T-cell (primary cell): ENCODE data around the gene CKLF. TPM values are rescaled to one million over a fixed set of nuclear protein-coding genes. Genes with fewer than 3 reads are reported as not detected.
"Not testable (repeated sequence)": the region's sequence is repeated elsewhere in the genome, so short reads cannot be mapped to it uniquely, and the experiment has no call there.

Source experiments
- ATAC-seq, 4 experiments: fragments of 200-7000 bp in 3 of 4; fragments of 150-1000 bp in 1 of 4; cut with Tn5 transposase; replicated peaks in 1 of 4; 1 replicate in 3 of 4; 2 replicates in 1 of 4; pipeline ENCODE4 v1.10.0; 2021; ENCODE audit warnings: moderate library complexity in 3 of 4, mild to moderate bottlenecking in 2 of 4, moderate number of reproducible peaks in 1 of 4
- CTCF ChIA-PET, 2 donors: fragments of 300-600 bp; sonication (Branson Sonifier 250); formaldehyde crosslinking; loops; one replicate each; lab custom pipeline; 2022; ENCODE audit warnings: antibody characterized with exemption in 2 of 2; lab: Charles Lee
- POLR2A ChIA-PET, 2 donors: fragments of 300-600 bp; sonication (Branson Sonifier 250); formaldehyde crosslinking; loops; one replicate each; lab custom pipeline; 2022; ENCODE audit warnings: antibody characterized with exemption in 2 of 2; lab: Charles Lee
- DNase-seq, 35 experiments: peaks; one replicate each; pipeline versions ENCODE4 v3.0.0 to v3.0.0-alpha.2; 2013 to 2023
- H3K27ac ChIP-seq: one replicate; pipeline ENCODE4 v1.5.1; 2013; ENCODE audit warnings: low read length
- H3K27me3 ChIP-seq, 2 experiments: replicated peaks in 1 of 2; 1 replicate in 1 of 2; 2 replicates in 1 of 2; pipeline versions ENCODE4 v1.6.1 to v1.7.0; 2013; ENCODE audit warnings: low read length in 1 of 2, mixed read lengths in 1 of 2; ENCODE audit not compliant: control insufficient read depth in 2 of 2, insufficient read depth in 2 of 2; ENCODE audit errors: extremely low read depth in 1 of 2
- H3K36me3 ChIP-seq, 2 donors: 1 replicate in 1 of 2; 2 replicates in 1 of 2; pipeline versions ENCODE4 v1.6.1 to v1.7.0; 2013; ENCODE audit warnings: low read length in 1 of 2; ENCODE audit not compliant: control insufficient read depth in 2 of 2, insufficient read depth in 1 of 2; ENCODE audit errors: extremely low read depth in 1 of 2
- H3K4me1 ChIP-seq, 2 experiments: 1 replicate in 1 of 2; 2 replicates in 1 of 2; pipeline versions ENCODE4 v1.6.1 to v1.7.0; 2013; ENCODE audit warnings: low read length in 2 of 2, mixed read lengths in 1 of 2; ENCODE audit not compliant: insufficient read depth in 2 of 2, control insufficient read depth in 1 of 2; ENCODE audit errors: extremely low read depth in 1 of 2
- H3K4me3 ChIP-seq, 2 donors: 1 replicate in 1 of 2; 2 replicates in 1 of 2; pipeline versions ENCODE4 v1.5.1 to v1.7.0; 2013; ENCODE audit warnings: mild to moderate bottlenecking in 2 of 2, low read length in 1 of 2, moderate library complexity in 1 of 2; ENCODE audit not compliant: control insufficient read depth in 1 of 2; ENCODE audit errors: extremely low read depth in 1 of 2
- H3K9me3 ChIP-seq: 2 replicates; pipeline ENCODE4 v1.7.0; 2013
- H3K27ac Mint-ChIP-seq, 2 donors: one replicate each; pipeline ENCODE4 v1.8.0; 2020 to 2021; ENCODE audit warnings: mild to moderate bottlenecking in 2 of 2, mixed read lengths in 2 of 2
- H3K27me3 Mint-ChIP-seq, 2 donors: one replicate each; pipeline ENCODE4 v1.8.0; 2021 to 2022; ENCODE audit warnings: mixed read lengths in 2 of 2
- H3K36me3 Mint-ChIP-seq: one replicate; pipeline ENCODE4 v1.8.0; 2021; ENCODE audit warnings: mixed read lengths
- H3K4me1 Mint-ChIP-seq, 3 donors: one replicate each; pipeline ENCODE4 v1.8.0; 2020 to 2022; ENCODE audit warnings: mixed read lengths in 3 of 3, mild to moderate bottlenecking in 1 of 3
- H3K4me3 Mint-ChIP-seq, 3 donors: one replicate each; pipeline ENCODE4 v1.8.0; 2020 to 2022; ENCODE audit warnings: mild to moderate bottlenecking in 3 of 3, mixed read lengths in 3 of 3, moderate library complexity in 3 of 3
- H3K9me3 Mint-ChIP-seq, 3 donors: one replicate each; pipeline ENCODE4 v1.8.0; 2020 to 2022; ENCODE audit warnings: mixed read lengths in 3 of 3
- WGBS: methylation state at CpG from one replicate; pipeline ENCODE4 v1.1.5; 2013; ENCODE audit warnings: missing lambda C conversion rate; ENCODE audit not compliant: insufficient coverage; 5-methylcytosine and 5-hydroxymethylcytosine counted together
- total RNA-seq, 35 experiments: library from RNA in 6 of 35; stranded (reverse) in 6 of 35; fragments of 120-200 nt in 1 of 35; gene quantifications; one replicate each; pipeline versions ENCODE4 v1.2.1 to v1.2.4 and lab custom pipeline; 2013 to 2026

Gene CKLF
- total RNA-seq, 5 donors from 2014 or later (not counting 1 experiment from before 2014, with no cell fraction given): 25.3 to 67.8 (median 58.3) TPM

- peaks cover 24 to 36% (median 30%) of the 10 kb centered on the region in 3 donors for H3K4me1 Mint-ChIP-seq
- peak overlapping the region; percentile 86 to 94 for H3K27ac Mint-ChIP-seq
- no peaks in the 10 kb centered on the region for H3K36me3 Mint-ChIP-seq
- no peak overlapping the region for H3K4me3 ChIP-seq
- H3K27ac ChIP-seq: no peak overlapping the region
- peaks cover 13 to 32% of the 10 kb centered on the region in 2 experiments for H3K4me1 ChIP-seq
- ATAC-seq: no peak
- H3K4me3 Mint-ChIP-seq: peak overlapping the region in 2 of 3 donors; percentile 75 to 89
- H3K9me3 ChIP-seq: no peaks in the 10 kb centered on the region
- no peaks in the 10 kb centered on the region for H3K9me3 Mint-ChIP-seq
- POLR2A ChIA-PET: no interaction called here
- no peaks in the 10 kb centered on the region for H3K36me3 ChIP-seq
- H3K27me3 Mint-ChIP-seq: no peaks in the 10 kb centered on the region
- CTCF ChIA-PET: interaction anchor here in 1 of 2 donors (0.8 to 3.1 kb wide), 8 partner anchors 8 to 185 kb away, joined by 3 to 27 read pairs (median 5); partner anchors contain the start of genes CKLF and CMTM3
- no peak for DNase-seq
- peaks cover 0 to 2% of the 10 kb centered on the region in 2 experiments for H3K27me3 ChIP-seq
- 100% methylated on average over 1 of the region's 4 CpGs for WGBS
Measured at GRCh38 chr16:66591018-66591417, 38.6 kb downstream of the CKLF start.

- no peaks in the 10 kb centered on the region for H3K9me3 ChIP-seq
- DNase-seq (no peak), ATAC-seq (no peak)
- peaks cover 13 to 32% of the 10 kb centered on the region in 2 experiments for H3K4me1 ChIP-seq
- peaks cover 0 to 2% of the 10 kb centered on the region in 2 experiments for H3K27me3 ChIP-seq
- no CpG with 5 or more reads among the region's 3 CpGs for WGBS
- Mint-ChIP-seq H3K4me3 (no peak overlapping the region), H3K36me3 (no peaks in the 10 kb centered on the region), H3K4me1 (peaks cover 28 to 37% (median 36%) of the 10 kb centered on the region in 3 donors), H3K9me3 (no peaks in the 10 kb centered on the region), H3K27me3 (no peaks in the 10 kb centered on the region), H3K27ac (no peak overlapping the region)
- ChIA-PET CTCF (no interaction called here), POLR2A (interaction anchor here in 1 of 2 donors (0.7 to 0.8 kb wide), 2 partner anchors 28 to 81 kb away, joined by 3 read pairs; no protein-coding TSS in a partner anchor)
- H3K27ac ChIP-seq: no peak overlapping the region
- no peaks in the 10 kb centered on the region for H3K36me3 ChIP-seq
- H3K4me3 ChIP-seq: no peak overlapping the region
Measured at GRCh38 chr16:66592241-66592640, 39.9 kb downstream of the CKLF start.

GRCh38 chr16:66592814-66593213 lies 40.4 kb downstream of the CKLF start:
- H3K4me1 Mint-ChIP-seq: peaks cover 27 to 37% (median 36%) of the 10 kb centered on the region in 3 donors
- H3K9me3 Mint-ChIP-seq: no peaks in the 10 kb centered on the region
- Histone ChIP-seq H3K4me3 (no peak overlapping the region), H3K36me3 (no peaks in the 10 kb centered on the region), H3K4me1 (peaks cover 8 to 27% of the 10 kb centered on the region in 2 experiments), H3K27me3 (peaks cover 0 to 2% of the 10 kb centered on the region in 2 experiments), H3K9me3 (no peaks in the 10 kb centered on the region), H3K27ac (no peak overlapping the region)
- H3K27ac Mint-ChIP-seq: no peak overlapping the region
- WGBS: no CpG with 5 or more reads among the region's 3 CpGs
- ChIA-PET CTCF (no interaction called here), POLR2A (interaction anchor here in 1 of 2 donors (0.7 kb wide), 1 partner anchor 81 kb away, joined by 3 read pairs; no protein-coding TSS in a partner anchor)
- no peaks in the 10 kb centered on the region for H3K36me3 Mint-ChIP-seq
- no peak overlapping the region for H3K4me3 Mint-ChIP-seq
- no peak for DNase-seq
- no peak for ATAC-seq
- no peaks in the 10 kb centered on the region for H3K27me3 Mint-ChIP-seq

- Histone ChIP-seq H3K36me3 (no peaks in the 10 kb centered on the region), H3K4me1 (peaks cover 8 to 20% of the 10 kb centered on the region in 2 experiments), H3K4me3 (no peak overlapping the region), H3K27me3 (peaks cover 0 to 2% of the 10 kb centered on the region in 2 experiments), H3K9me3 (no peaks in the 10 kb centered on the region), H3K27ac (no peak overlapping the region)
- DNase-seq (no peak), ATAC-seq (no peak)
- WGBS: 100% methylated on average over 2 of the region's 7 CpGs
- Mint-ChIP-seq H3K27ac (no peak overlapping the region), H3K27me3 (no peaks in the 10 kb centered on the region), H3K4me3 (no peak overlapping the region), H3K4me1 (peaks cover 30 to 39% (median 36%) of the 10 kb centered on the region in 3 donors), H3K9me3 (no peaks in the 10 kb centered on the region), H3K36me3 (no peaks in the 10 kb centered on the region)
- CTCF ChIA-PET: interaction anchor here in 1 of 2 donors (0.7 to 0.9 kb wide), 2 partner anchors 14 to 24 kb away, joined by 5 to 10 read pairs; no protein-coding TSS in a partner anchor
- POLR2A ChIA-PET: no interaction called here
Measured at GRCh38 chr16:66594739-66595138, 42.4 kb downstream of the CKLF start.

GRCh38 chr16:66596559-66596958 lies 44.2 kb downstream of the CKLF start:
- H3K9me3 Mint-ChIP-seq, ATAC-seq, H3K27ac ChIP-seq, H3K36me3 ChIP-seq, H3K27me3 ChIP-seq, H3K9me3 ChIP-seq, H3K36me3 Mint-ChIP-seq, H3K27me3 Mint-ChIP-seq, H3K4me3 Mint-ChIP-seq, H3K4me1 ChIP-seq, DNase-seq, H3K4me3 ChIP-seq: not testable (repeated sequence)
- ChIA-PET POLR2A (interaction anchor here (0.5 to 0.6 kb wide), 2 partner anchors 13 to 185 kb away, joined by 4 read pairs; no protein-coding TSS in a partner anchor), CTCF (interaction anchor here (0.6 to 1.5 kb wide), 3 partner anchors 10 to 57 kb away, joined by 3 to 4 read pairs (median 3); no protein-coding TSS in a partner anchor)
- WGBS: no CpG with 5 or more reads among the region's 4 CpGs
- peaks cover 27 to 36% (median 36%) of the 10 kb centered on the region in 3 donors for H3K4me1 Mint-ChIP-seq
- peak overlapping the region; percentile 23 to 78 for H3K27ac Mint-ChIP-seq

- Mint-ChIP-seq H3K9me3 (peaks cover 0 to 4% (median 0%) of the 10 kb centered on the region in 3 donors), H3K4me1 (peaks cover 27 to 36% (median 36%) of the 10 kb centered on the region in 3 donors), H3K27ac (peak overlapping the region; percentile 78 to 91), H3K4me3 (peak overlapping the region in 2 of 3 donors; percentile 22 to 31), H3K36me3 (no peaks in the 10 kb centered on the region), H3K27me3 (no peaks in the 10 kb centered on the region)
- DNase-seq (no peak), ATAC-seq (peak in 3 of 4 experiments; percentile 38 to 61 (median 49))
- Histone ChIP-seq H3K4me3 (no peak overlapping the region), H3K4me1 (peaks cover 0 to 8% of the 10 kb centered on the region in 2 experiments), H3K9me3 (no peaks in the 10 kb centered on the region), H3K36me3 (no peaks in the 10 kb centered on the region), H3K27ac (no peak overlapping the region), H3K27me3 (no peaks in the 10 kb centered on the region)
- ChIA-PET POLR2A (interaction anchor here in 1 of 2 donors (0.6 kb wide), 1 partner anchor 12 kb away, joined by 4 read pairs; no protein-coding TSS in a partner anchor), CTCF (interaction anchor here (0.6 to 1.5 kb wide), 3 partner anchors 11 to 36 kb away, joined by 3 to 4 read pairs (median 3); no protein-coding TSS in a partner anchor)
- WGBS: no CpG with 5 or more reads among the region's 5 CpGs
Measured at GRCh38 chr16:66596986-66597848, 44.8 kb downstream of the CKLF start.
